Esophagus muscularis mucosa (tissue), 3 donors: ENCODE results near the gene CBLB.
A peak's percentile ranks its signal among the peaks of the same experiment; 100 is the strongest.

Experiments
- POLR2A ChIP-seq: fragments of 450-650 bp; IDR thresholded peaks from one replicate; pipeline ENCODE4 v1.6.1; 2017; ENCODE audit warnings: antibody characterized with exemption, moderate library complexity, mild to moderate bottlenecking, low read depth
- POLR2AphosphoS5 ChIP-seq, 2 donors: sonication (generic); formaldehyde crosslinking; IDR thresholded peaks; one replicate each; pipeline ENCODE4 v1.6.1; 2017; ENCODE audit warnings: antibody characterized with exemption in 2 of 2
- TF ChIP-seq, protein P1 (sequence below), 3 experiments: fragments of 200-600 bp in 2 of 3; fragments of 450-650 bp in 1 of 3; sonication (generic) in 2 of 3; IDR thresholded peaks; one replicate each; pipeline ENCODE4 v1.5.1; 2017 to 2019; ENCODE audit warnings: antibody characterized with exemption in 3 of 3, mild to moderate bottlenecking in 2 of 3, moderate library complexity in 1 of 3

DNA sequence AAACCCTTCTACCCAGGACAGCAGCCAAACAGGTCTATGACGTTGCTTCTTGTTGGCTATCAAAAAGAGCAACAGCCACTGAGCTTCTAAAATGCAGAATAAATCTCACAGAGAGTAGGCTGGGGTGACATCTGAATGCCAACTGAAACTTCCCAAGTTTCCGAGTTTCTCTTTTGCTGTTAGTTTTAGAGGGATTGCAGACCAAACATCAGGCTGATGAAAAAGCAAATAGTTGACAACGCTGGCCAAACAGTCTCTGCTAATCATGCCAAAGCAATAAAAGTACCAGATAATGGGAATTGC, 670 bp upstream of the CBLB start:
- TF ChIP-seq, protein P1, sequence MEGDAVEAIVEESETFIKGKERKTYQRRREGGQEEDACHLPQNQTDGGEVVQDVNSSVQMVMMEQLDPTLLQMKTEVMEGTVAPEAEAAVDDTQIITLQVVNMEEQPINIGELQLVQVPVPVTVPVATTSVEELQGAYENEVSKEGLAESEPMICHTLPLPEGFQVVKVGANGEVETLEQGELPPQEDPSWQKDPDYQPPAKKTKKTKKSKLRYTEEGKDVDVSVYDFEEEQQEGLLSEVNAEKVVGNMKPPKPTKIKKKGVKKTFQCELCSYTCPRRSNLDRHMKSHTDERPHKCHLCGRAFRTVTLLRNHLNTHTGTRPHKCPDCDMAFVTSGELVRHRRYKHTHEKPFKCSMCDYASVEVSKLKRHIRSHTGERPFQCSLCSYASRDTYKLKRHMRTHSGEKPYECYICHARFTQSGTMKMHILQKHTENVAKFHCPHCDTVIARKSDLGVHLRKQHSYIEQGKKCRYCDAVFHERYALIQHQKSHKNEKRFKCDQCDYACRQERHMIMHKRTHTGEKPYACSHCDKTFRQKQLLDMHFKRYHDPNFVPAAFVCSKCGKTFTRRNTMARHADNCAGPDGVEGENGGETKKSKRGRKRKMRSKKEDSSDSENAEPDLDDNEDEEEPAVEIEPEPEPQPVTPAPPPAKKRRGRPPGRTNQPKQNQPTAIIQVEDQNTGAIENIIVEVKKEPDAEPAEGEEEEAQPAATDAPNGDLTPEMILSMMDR (IDR thresholded peaks at IDR 0.05): no peak
- TF ChIP-seq POLR2AphosphoS5 (IDR thresholded peaks at IDR 0.05) (peak in 1 of 2 donors; percentile 0), POLR2A (no peak)
